ENCODE measurements around the gene CACNA2D2. TPM values are rescaled to one million over a fixed set of nuclear protein-coding genes. Genes with fewer than 3 reads are reported as not detected.

The CACNA2D2 gene
- total and polyA plus RNA-seq, 2 of the 4 experiments (the other 2 are of a cell fraction): 0.15 TPM; not detected in 1

DNA sequence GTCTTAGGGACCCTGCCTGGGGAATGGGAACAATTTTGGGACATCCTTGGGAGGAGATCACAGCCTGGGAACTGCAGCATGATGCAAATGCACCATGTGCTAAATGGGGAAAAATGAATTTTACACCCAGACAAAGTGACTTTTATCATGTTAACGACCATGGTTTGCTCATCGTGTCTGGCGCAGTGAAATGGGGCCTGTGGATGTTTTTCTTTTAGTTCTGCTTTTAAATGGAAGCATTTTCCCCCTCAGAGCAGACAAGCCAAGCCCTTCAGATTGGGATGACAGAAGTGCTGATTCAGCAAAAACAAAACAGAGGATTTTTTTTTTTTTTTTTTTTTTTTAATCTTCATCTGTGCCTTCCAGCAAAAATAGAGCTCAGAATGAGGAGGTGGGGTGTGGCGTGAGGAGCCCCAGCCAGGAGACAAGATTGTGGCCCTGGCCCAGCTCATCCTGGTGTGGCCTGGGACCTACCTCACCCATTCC is 14.3 kb upstream of the CACNA2D2 start:
- BruUV-seq (replicated peaks): no TSS peak
- no CpG with 5 or more reads among the region's 4 CpGs for WGBS, 2 experiments (ENCODE audit: extremely low coverage in 2 of 2, insufficient read length in 1 of 2)
- Histone ChIP-seq H3K4ac (ENCODE audit: low read depth, low read length) (no peak overlapping the region), H3K23ac (ENCODE audit: low read depth, low read length) (no peak overlapping the region), H3K9me1 (ENCODE audit: insufficient read depth, low read length) (no peaks in the 10 kb centered on the region), H4K20me1 (ENCODE audit: insufficient read depth, low read length) (no peaks in the 10 kb centered on the region), H2AK5ac (ENCODE audit: low read depth, low read length) (no peak overlapping the region), H4K5ac (ENCODE audit: low read depth, low read length) (no peak overlapping the region), H2BK120ac (ENCODE audit: low read depth, low read length) (no peak overlapping the region), H3K9me3 (ENCODE audit: control insufficient read depth, insufficient read depth, low read length) (no peaks in the 10 kb centered on the region), H3K4me3 (ENCODE audit: insufficient read depth, low read depth, low read length) (no peak overlapping the region), H3K27me3 (ENCODE audit: control insufficient read depth, insufficient read depth, low read length) (peaks cover 60% of the 10 kb centered on the region), H2BK5ac (ENCODE audit: low read depth, low read length, poor library complexity, severe bottlenecking) (no peak overlapping the region), H2BK15ac (ENCODE audit: low read depth, low read length) (no peak overlapping the region), H3K9ac (ENCODE audit: low read depth, low read length) (no peak overlapping the region), H3K79me1 (ENCODE audit: low read depth in 1 of 2, low read length in 2 of 2) (no peaks in the 10 kb centered on the region), H3K56ac (ENCODE audit: extremely low read depth, insufficient read depth, low read length) (no peak overlapping the region), H3K4me2 (ENCODE audit: low read depth, low read length) (no peak overlapping the region), H3K18ac (ENCODE audit: low read depth, low read length) (no peak overlapping the region), H2AFZ (replicated peaks; ENCODE audit: low read length, poor library complexity) (no peak overlapping the region), H4K8ac (ENCODE audit: low read depth in 2 of 2, low read length in 2 of 2) (no peak overlapping the region), H3K4me1 (ENCODE audit: control insufficient read depth, insufficient read depth, low read length) (no peaks in the 10 kb centered on the region), H2AK9ac (replicated peaks; ENCODE audit: low read depth, low read length, poor library complexity) (no peak overlapping the region), H3K27ac (ENCODE audit: insufficient read depth, low read length) (no peak overlapping the region), H2BK20ac (ENCODE audit: low read depth, low read length) (no peak overlapping the region), H4K91ac (ENCODE audit: insufficient read depth, low read depth, low read length) (no peak overlapping the region), H3K14ac (replicated peaks; ENCODE audit: low read depth, low read length) (no peak overlapping the region), H3K36me3 (ENCODE audit: control insufficient read depth, insufficient read depth, low read length) (no peaks in the 10 kb centered on the region)
- in situ Hi-C loops (cut with MboI; ENCODE audit: low sequenced_read_pairs) (no loop called here), intact Hi-C loops (cut with micrococcal nuclease) (no loop called here), dilution Hi-C loops (cut with HindIII; ENCODE audit: low sequenced_read_pairs, unreplicated experiment) (no loop called here)
- DNase-seq (no peak), ATAC-seq (ENCODE audit: low read depth) (no peak)
- TF ChIP-seq CTCF (conservative IDR thresholded peaks at IDR 0.05; ENCODE audit: low read depth, low read length) (no peak), POLR2A (IDR thresholded peaks at IDR 0.05; ENCODE audit: low read depth, low read length) (no peak), MAFK (IDR thresholded peaks at IDR 0.05; ENCODE audit: low read depth, low read length) (peak; percentile 100), BHLHE40 (IDR thresholded peaks at IDR 0.05; ENCODE audit: low read depth, low read length) (no peak), USF2 (IDR thresholded peaks at IDR 0.05; ENCODE audit: low read depth, low read length) (no peak)
- ChIA-PET POLR2A (ENCODE audit: unreplicated experiment) (no interaction called here), CTCF (no interaction called here)
